HAP-1 (cell line): ENCODE measurements around the gene ARL2BP.
"Not testable (repeated sequence)": the region's sequence is repeated elsewhere in the genome, so short reads cannot be mapped to it uniquely, and the experiment has no call there.

Experiments used
- DNase-seq, 2 experiments: peaks; one replicate each; pipeline ENCODE4 v3.0.0-alpha.2; 2016 to 2020; ENCODE audit warnings: low spot score in 2 of 2
- H3K27me3 ChIP-seq: fragments of 250-450 bp; sonication (Bioruptor Pico); 2 replicates; pipeline ENCODE4 v1.5.1; 2020; ENCODE audit warnings: low read depth, mild to moderate bottlenecking, moderate library complexity
- H3K36me3 ChIP-seq: fragments of 250-450 bp; sonication (Bioruptor Pico); replicated peaks from 2 replicates; pipeline ENCODE4 v1.5.1; 2020; ENCODE audit warnings: mild to moderate bottlenecking
- H3K4me1 ChIP-seq: fragments of 250-450 bp; sonication (Bioruptor Pico); 2 replicates; pipeline ENCODE4 v1.5.1; 2020; ENCODE audit warnings: mild to moderate bottlenecking
- H3K4me3 ChIP-seq: fragments of 250-450 bp; sonication (Bioruptor Pico); 2 replicates; pipeline ENCODE4 v1.5.1; 2020; ENCODE audit warnings: mild to moderate bottlenecking, moderate library complexity
- H3K9me3 ChIP-seq: fragments of 250-450 bp; sonication (Bioruptor Pico); 2 replicates; pipeline ENCODE4 v1.5.1; 2020; ENCODE audit warnings: mild to moderate bottlenecking, moderate library complexity
- in situ Hi-C: fragments of 300-500 bp; cut with MboI; formaldehyde crosslinking; loops from 3 replicates; pipeline ENCODE4 v1.14.3; 2020; ENCODE audit warnings: low sequenced_read_pairs, inconsistent platforms, mixed read lengths

ARL2BP gene

GRCh38 chr16:57275946-57276345, 30.9 kb downstream of the ARL2BP start:
- DNase-seq, H3K4me3 ChIP-seq, H3K9me3 ChIP-seq, H3K27me3 ChIP-seq, in situ Hi-C loops, H3K36me3 ChIP-seq: not testable (repeated sequence)
- H3K4me1 ChIP-seq = peaks cover 17% of the 10 kb centered on the region

- in situ Hi-C loops = no loop called here
- no peaks in the 10 kb centered on the region for H3K9me3 ChIP-seq
- H3K27me3 ChIP-seq = no peaks in the 10 kb centered on the region
- no peak overlapping the region for H3K4me3 ChIP-seq
- H3K36me3 ChIP-seq = no peaks in the 10 kb centered on the region
- H3K4me1 ChIP-seq = peaks cover 17% of the 10 kb centered on the region
- DNase-seq = peak; percentile 43 to 62
These were observed 31.5 kb downstream of the ARL2BP start for GRCh38 chr16:57276596-57276995.

DNA sequence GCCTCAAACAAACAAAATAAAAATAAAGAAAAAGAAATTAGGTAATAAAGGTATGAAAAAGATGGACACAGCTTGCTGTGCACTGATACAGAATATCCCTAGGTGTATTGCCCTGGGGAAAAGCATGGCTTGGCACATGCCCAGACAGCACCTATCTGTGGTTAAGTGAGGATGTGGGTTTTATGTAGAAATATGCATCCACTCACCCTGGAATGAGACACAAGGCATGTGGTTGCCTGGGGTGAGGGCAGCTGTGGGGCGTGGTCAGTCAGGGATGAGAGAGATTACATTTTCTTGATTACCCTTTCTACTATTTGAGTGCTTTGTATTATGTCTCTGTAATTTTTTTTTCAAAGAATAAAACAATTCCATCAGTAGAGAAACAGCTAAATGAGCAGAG, 32.5 kb downstream of the ARL2BP start:
- H3K4me1 ChIP-seq = peaks cover 17% of the 10 kb centered on the region
- in situ Hi-C loops = no loop called here
- H3K4me3 ChIP-seq = no peak overlapping the region
- DNase-seq = peak in 1 of 2 experiments; percentile 35
- no peaks in the 10 kb centered on the region for H3K36me3 ChIP-seq
- H3K27me3 ChIP-seq = no peaks in the 10 kb centered on the region
- H3K9me3 ChIP-seq = no peaks in the 10 kb centered on the region

DNA sequence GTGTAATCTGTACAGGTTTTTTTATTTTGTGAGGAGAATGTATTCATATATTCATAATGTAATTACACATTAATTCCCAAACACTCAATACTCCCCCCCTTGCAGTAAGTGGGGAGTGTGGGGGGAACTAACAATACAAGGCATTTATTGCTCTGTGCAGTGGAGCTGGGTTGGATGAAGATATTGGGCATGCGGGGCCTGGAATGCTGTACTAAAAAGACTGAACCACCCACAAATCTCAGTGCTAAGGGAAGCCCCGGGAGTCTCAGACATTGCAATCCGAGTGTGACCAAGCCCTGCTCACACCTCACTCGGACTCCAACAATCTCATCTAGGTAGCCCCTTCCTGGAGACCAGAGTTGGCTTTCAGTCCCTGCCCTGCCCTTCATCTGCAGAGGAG, 33.4 kb downstream of the ARL2BP start:
- H3K27me3 ChIP-seq = no peaks in the 10 kb centered on the region
- H3K36me3 ChIP-seq = no peaks in the 10 kb centered on the region
- H3K4me3 ChIP-seq = no peak overlapping the region
- DNase-seq = no peak
- in situ Hi-C loops = no loop called here
- peaks cover 17% of the 10 kb centered on the region for H3K4me1 ChIP-seq
- no peaks in the 10 kb centered on the region for H3K9me3 ChIP-seq

GRCh38 chr16:57279780-57280638, 35.0 kb downstream of the ARL2BP start:
- H3K9me3 ChIP-seq = no peaks in the 10 kb centered on the region
- H3K4me1 ChIP-seq = peaks cover 23% of the 10 kb centered on the region
- no peak overlapping the region for H3K4me3 ChIP-seq
- H3K27me3 ChIP-seq = no peaks in the 10 kb centered on the region
- in situ Hi-C loops = no loop called here
- no peak for DNase-seq
- no peaks in the 10 kb centered on the region for H3K36me3 ChIP-seq

DNA sequence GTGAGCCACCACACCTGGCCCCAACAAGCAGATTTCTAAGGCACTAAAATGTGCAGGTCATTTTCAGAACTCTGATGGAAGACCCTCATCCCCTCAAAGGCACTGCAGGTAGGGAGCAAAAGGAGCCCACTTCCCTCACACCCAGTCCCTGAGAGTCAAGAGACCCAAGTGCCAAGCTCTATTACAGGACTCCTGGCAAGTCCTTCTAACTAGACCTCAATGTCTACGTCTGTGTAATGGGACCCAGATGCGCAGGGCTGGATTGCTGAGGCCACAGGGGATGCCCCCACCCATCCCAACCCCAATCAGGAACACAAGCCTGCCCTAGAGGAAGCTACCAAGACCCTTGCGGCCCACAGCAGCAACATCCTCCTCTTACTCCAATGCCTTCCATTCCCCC, 36.7 kb downstream of the ARL2BP start:
- no peaks in the 10 kb centered on the region for H3K36me3 ChIP-seq
- in situ Hi-C loops = no loop called here
- peaks cover 17% of the 10 kb centered on the region for H3K4me1 ChIP-seq
- H3K4me3 ChIP-seq = no peak overlapping the region
- DNase-seq = no peak
- H3K27me3 ChIP-seq = no peaks in the 10 kb centered on the region
- no peaks in the 10 kb centered on the region for H3K9me3 ChIP-seq

- in situ Hi-C loops = no loop called here
- no peak overlapping the region for H3K4me3 ChIP-seq
- H3K4me1 ChIP-seq = peaks cover 10% of the 10 kb centered on the region
- H3K9me3 ChIP-seq = no peaks in the 10 kb centered on the region
- no peaks in the 10 kb centered on the region for H3K27me3 ChIP-seq
- no peak for DNase-seq
- H3K36me3 ChIP-seq = no peaks in the 10 kb centered on the region
These were observed 37.6 kb downstream of the ARL2BP start for GRCh38 chr16:57282510-57283213.

DNA sequence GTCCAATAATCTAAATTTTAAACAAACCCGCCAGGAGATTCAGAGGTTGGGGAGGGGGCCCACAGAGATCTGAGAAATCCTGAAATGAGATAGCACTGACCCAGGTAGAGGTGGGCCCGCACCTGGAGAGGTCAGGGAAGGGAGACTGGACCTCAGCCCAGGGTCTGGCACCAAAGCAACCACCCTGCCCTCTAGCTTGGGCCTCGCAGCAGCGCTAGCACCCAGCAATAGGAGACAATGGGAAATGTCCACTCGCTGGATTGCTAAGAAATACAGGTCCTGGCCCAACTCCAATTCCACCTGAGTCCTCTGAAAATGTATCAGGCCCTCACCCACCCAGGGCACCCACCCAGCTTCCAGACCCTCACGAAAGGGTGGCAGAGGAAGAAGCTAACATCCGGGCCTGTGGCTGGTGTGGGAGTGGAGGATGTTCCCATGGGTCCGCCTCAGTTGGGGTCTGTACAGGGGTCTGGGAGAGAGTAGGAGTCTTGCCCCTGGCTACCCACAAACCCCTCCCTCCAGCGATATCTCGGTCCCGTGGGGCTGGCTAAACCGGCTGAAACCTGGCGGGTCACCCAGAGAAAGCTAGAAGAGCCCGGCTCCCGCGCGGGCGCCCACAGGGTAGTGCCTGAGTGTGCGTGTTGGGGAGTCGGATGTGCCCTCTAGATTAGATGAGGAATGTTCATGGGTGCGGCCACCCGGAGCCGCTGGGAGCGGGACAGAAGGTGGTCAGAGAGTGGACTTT, 38.3 kb downstream of the ARL2BP start:
- H3K4me1 ChIP-seq = peaks cover 6% of the 10 kb centered on the region
- DNase-seq = no peak
- H3K36me3 ChIP-seq = no peaks in the 10 kb centered on the region
- in situ Hi-C loops = no loop called here
- H3K27me3 ChIP-seq = no peaks in the 10 kb centered on the region
- no peaks in the 10 kb centered on the region for H3K9me3 ChIP-seq
- no peak overlapping the region for H3K4me3 ChIP-seq

GRCh38 chr16:57283959-57284208, 38.8 kb downstream of the ARL2BP start:
- DNase-seq = no peak
- H3K4me3 ChIP-seq = peak overlapping the region; percentile 65

DNA sequence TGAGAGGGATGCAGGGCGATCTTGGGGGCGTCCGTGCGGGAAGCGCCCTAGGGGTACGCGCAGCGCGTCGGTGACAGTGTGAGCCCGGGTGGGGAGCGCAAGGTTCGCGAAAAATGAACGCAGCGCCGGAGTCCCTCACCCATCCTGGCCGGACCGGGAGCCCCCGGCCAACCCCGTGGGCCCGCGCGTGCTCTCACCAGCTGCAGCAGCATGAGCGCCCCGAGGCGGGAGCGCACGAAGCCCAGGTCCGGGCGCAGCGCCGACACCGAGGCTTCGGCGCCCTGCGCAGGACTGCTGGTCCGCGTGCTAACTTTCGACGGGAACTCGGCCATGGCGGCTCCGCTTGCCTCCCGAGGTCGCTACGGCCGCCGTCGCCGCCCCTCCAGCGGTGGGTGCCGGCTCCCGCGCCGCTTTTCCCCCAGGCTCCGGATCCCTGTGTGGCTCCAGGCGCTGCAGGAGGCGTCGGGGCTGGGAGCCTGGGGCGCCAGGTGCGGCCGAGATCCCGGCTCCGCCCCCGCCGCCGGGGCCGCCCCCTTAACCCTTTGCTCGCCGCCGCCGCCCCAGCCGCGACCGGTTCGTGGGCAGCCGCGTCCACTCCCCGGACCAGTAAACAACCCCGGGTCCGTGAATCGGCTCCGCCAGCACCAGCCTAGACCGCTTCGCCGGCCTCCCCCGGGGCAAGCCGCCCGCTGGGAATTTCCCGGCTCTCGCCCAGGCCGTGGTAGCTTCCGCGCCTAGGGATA, 39.3 kb downstream of the ARL2BP start, which contains the start of gene PLLP:
Gene PLLP, minus strand, starts transcription at position 464 of the 743 bp plus-strand sequence. Its CDS starts 132 bp downstream, at position 332.
- Histone ChIP-seq H3K27me3 (no peaks in the 10 kb centered on the region), H3K4me3 (peak within 1 kb of the TSS; percentile 65), H3K9me3 (no peaks in the 10 kb centered on the region), H3K4me1 (peaks cover 8% of the 10 kb centered on the region), H3K36me3 (no peaks in the 10 kb centered on the region)
- in situ Hi-C loops = no loop called here
- peak; percentile 18 to 76 for DNase-seq

More at GRCh38 chr16:57283959-57284208, 38.8 kb downstream of the ARL2BP start:
- Histone ChIP-seq H3K36me3 (no peaks in the 10 kb centered on the region), H3K4me1 (peaks cover 6% of the 10 kb centered on the region), H3K9me3 (no peaks in the 10 kb centered on the region), H3K27me3 (no peaks in the 10 kb centered on the region)
- in situ Hi-C loops = no loop called here

DNA sequence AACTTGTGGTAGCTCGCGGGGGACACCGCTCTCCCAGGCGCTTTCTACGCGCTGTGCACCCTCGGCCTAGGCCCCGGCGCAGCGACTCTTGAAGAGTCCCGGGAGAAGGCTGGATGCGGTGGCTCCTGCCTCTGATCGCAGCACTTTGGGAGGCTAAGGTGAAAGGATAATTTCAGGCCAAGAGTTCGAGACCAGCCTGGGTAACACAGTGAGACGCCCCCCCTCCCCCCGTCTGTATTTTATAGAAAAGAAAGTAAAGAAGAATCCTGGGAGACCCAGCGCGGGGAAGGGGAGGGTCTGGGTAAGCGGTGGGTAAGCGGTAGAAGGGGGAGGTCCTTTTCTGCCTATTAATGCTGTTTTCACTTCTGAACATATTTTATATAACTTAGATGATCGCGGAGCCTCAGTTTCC, 39.9 kb downstream of the ARL2BP start:
- DNase-seq = no peak
- in situ Hi-C loops = no loop called here
- H3K4me3 ChIP-seq = peak overlapping the region; percentile 65
- H3K36me3 ChIP-seq = no peaks in the 10 kb centered on the region
- H3K9me3 ChIP-seq = no peaks in the 10 kb centered on the region
- no peaks in the 10 kb centered on the region for H3K27me3 ChIP-seq
- peaks cover 11% of the 10 kb centered on the region for H3K4me1 ChIP-seq

- DNase-seq = no peak
- Histone ChIP-seq H3K4me3 (peak overlapping the region; percentile 65; the same call in 1 of the 2 replicates), H3K4me1 (peaks cover 12% of the 10 kb centered on the region), H3K27me3 (no peaks in the 10 kb centered on the region), H3K9me3 (no peaks in the 10 kb centered on the region), H3K36me3 (no peaks in the 10 kb centered on the region)
- in situ Hi-C loops = no loop called here
These were observed 40.3 kb downstream of the ARL2BP start for GRCh38 chr16:57285379-57285778.
